ENCODE results near the gene TMPRSS7.

TMPRSS7 gene

DNA sequence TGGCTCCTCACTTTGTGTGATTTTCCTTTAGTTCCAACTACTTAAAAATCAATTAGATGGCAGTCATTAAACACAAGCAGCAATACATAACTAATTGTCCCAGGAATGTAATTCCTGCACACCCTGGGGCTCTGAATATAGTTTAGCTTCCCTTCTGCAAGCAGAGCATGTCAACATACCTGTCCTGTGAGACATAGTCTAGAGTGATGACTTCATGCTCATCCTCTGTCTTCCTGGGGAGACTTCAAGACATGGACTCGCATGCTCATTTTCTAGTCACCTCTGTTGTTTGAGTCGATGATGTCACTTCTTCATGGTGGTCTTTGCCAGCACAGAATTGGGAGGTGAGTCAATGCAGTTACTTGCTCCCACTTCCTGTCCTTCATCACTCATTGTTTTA is 67.4 kb downstream of the TMPRSS7 start:
- no peak for DNase-seq

- DNase-seq: no peak
Observed at GRCh38 chr3:112104774-112105173, 70.2 kb downstream of the TMPRSS7 start.

- no peak for DNase-seq
Observed at GRCh38 chr3:112109322-112109721, 74.8 kb downstream of the TMPRSS7 start.

- peak; percentile 74 to 79 for DNase-seq
Observed at GRCh38 chr3:112111785-112112402, 77.4 kb downstream of the TMPRSS7 start.

DNA sequence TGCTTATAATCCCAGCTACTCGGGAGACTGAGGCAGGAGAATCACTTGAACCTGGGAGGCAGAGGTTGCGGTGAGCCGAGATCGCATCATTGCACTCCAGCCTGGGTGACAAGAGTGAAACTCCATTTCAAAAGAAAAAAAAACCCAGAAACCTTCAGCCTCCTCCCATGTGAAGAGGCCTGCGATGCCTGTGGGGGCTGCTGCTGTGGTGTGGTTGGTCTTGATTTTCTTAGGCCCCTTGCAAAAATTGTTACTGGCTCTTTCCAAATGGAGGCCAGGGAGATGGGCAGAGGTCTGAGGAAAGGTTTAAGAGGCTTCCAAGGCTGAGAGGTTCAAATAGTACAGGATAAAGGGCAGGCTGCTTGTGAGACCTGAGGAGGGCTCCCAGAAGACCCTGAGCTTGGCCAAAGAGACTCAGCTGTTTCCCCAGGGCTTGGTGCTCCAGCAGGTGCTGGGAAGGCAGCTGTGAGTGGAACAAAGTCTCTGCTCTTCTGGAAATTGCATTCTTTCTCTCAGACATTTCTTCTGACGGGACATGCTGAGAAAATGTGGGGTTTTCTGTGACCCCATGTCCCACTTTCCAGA is 80.1 kb downstream of the TMPRSS7 start:
- no peak for DNase-seq

GRCh38 chr3:112115161-112115739 is 80.7 kb downstream of the TMPRSS7 start:
- no peak for DNase-seq

DNA sequence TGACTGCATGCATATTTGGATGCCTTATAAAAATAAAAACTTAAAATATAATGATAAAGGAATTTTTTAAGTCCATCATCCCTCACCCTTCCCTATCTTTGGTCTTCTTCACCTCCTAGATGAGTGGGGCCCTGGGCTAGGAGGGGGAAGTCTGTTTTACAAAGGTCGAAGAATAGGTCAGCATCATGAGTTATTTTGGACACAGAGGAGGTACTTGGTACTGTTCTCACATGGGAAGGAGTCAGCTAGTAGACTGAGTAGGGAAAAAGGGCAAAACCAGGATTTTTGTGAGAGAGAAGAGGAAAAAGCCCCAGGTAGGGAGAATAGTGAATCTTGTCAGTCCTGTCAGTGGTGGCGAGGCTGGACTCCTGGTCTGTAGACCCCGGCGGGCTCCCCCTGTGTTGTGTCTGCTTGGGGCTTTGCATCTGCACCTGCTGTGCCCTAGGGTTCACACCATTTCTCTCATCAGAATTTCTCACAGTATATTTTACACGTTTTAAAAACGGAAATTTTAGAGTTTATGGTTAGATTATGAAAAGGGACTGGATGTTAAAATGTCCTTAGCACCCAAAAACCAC is 81.4 kb downstream of the TMPRSS7 start:
- DNase-seq: no peak

DNA sequence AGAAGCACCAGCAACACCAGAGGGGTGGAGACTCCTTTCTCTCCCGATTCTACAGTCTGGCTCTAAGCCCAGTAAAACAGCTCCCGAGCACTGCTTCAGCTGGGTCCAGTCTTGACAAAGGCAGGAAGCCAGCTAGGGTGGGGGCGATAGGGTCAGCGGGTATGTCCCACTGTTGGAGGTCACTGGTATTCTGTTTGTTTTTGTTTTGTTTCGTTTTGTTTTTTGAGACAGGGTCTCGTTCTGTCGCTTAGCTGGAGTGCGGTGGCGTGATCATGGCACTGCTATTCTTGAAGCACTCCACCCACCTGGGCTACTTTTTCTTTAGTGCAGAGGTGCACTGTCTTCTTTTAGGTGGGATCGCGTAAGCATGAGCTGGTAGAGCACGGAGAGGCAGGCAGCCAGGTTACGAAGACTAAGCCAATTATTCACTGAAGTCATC is 82.2 kb downstream of the TMPRSS7 start:
- DNase-seq: no peak

GRCh38 chr3:112117415-112117814 is 82.9 kb downstream of the TMPRSS7 start:
- no peak for DNase-seq

DNA sequence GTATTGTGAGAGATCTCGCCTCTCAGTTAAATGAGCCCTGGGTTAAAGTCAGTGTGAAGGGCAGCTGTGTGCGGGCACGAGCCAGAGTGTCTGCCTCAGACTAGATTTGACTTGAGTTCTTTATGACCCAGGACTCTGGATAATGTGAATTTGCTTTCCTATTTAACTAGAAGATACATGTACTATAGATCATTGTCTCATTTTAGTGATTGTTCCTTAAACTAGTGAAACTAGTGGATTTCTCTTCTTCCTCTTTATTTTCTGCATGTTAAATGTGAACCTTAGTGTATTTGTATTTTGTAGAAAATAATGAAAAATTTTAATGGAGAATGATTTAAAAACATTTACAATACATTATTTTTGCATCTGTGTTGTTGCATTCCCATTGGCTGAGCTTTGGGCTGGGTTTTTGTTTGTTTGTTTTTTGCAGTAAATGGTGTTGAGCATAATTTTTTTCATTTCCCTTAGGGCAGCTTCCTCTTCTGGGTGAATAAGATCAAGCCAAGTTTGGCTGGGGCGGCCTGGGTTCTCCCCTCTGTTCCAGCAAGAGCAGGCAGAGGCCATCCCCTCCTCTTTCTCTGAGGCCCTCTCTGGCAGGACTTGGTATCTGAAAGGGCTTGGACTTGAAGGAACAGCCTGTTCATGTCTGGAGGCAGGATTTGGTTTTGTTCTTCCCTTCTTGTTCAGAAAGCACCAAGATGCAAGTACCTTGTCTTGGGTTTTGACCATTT is 83.5 kb downstream of the TMPRSS7 start:
- DNase-seq: peak in 1 of 2 donors; percentile 56

- no peak for DNase-seq
Observed at GRCh38 chr3:112119962-112120836, 85.7 kb downstream of the TMPRSS7 start.

GRCh38 chr3:112121577-112122547 is 87.3 kb downstream of the TMPRSS7 start:
- DNase-seq: no peak

DNA sequence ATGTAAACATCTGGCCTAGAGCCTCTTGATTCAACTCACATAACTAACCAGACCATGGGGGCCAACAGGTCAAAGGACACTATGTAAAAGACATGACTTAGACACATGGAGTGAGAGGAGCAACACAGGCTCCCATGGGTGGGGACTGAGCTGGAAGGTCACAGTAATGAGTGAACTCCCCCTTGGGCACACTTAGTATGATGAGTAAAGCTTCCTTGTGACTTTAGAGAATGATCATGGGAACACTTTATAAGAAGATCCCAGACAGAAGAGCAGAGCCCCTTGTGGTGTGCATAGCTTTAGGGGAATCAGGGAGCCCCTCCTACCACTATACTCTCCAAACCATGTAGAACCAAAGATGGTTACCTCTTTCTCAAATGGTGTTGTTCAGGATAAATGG is 88.3 kb downstream of the TMPRSS7 start:
- DNase-seq: no peak

DNA sequence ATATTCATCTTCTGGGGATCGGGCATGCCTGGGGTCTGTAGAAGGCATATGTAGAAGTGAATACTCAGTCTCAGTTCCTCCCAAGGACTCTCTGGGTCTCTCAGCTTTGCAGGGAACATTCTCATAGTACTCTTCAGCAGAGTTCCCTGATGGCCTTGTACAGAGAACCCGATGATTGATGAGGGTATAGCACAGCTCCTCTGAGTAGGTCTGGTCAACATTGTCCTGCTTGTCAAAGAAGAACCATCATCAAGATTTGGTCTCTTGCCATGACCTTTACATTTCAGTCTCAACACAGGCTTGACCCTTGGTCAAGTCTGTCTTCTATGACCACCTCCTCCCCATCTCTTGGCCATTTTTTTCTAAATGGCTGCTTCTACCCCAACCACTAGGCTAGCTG is 89.0 kb downstream of the TMPRSS7 start:
- DNase-seq: no peak

- no peak for DNase-seq
Observed at GRCh38 chr3:112124907-112125607, 90.5 kb downstream of the TMPRSS7 start.

- DNase-seq: no peak
Observed at GRCh38 chr3:112126511-112126911, 92.0 kb downstream of the TMPRSS7 start.

DNA sequence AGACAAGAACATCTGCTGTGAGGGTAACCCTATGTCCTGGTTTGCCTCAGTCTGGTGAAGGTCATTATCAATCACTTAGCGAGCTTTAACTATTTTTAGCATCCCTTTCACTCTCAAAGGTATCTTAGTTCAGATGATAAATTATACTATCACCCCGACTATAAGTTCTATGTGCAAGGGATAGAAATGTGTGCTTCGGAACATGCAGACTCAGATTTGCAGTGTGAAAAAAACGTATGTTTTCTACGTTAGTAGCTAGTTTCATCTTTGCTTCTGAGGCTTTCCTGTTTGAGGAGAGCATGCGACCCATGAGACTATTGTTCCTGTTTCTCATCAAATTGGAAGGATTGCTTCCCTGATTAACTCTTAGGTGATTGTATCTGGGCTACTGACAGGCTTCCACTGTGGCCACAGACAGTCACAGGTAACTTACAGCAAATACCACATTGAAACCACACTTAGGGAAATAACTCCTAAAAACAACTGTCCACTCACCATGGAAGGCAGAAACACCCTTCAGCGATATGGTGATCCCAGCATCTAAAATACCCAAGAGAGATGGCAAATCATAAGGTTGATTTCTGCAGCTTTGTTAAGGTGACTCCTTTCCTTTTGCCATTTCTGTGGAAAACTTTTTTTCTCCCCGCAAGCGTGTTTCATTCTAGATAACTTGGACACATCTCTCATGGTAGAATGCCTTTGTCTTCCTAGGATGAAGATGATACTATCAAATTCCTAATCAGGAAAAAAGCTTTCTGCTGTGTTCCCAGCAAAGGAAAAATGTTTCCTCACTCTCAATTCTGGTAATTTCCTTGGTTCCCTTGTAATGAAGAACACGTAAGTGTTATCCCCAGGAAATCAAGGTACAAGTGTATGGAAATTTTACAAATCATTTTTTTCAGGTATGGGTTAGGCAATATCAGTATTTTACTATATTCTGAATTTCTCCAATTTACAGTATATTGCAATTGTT is 93.3 kb downstream of the TMPRSS7 start:
- no peak for DNase-seq

DNA sequence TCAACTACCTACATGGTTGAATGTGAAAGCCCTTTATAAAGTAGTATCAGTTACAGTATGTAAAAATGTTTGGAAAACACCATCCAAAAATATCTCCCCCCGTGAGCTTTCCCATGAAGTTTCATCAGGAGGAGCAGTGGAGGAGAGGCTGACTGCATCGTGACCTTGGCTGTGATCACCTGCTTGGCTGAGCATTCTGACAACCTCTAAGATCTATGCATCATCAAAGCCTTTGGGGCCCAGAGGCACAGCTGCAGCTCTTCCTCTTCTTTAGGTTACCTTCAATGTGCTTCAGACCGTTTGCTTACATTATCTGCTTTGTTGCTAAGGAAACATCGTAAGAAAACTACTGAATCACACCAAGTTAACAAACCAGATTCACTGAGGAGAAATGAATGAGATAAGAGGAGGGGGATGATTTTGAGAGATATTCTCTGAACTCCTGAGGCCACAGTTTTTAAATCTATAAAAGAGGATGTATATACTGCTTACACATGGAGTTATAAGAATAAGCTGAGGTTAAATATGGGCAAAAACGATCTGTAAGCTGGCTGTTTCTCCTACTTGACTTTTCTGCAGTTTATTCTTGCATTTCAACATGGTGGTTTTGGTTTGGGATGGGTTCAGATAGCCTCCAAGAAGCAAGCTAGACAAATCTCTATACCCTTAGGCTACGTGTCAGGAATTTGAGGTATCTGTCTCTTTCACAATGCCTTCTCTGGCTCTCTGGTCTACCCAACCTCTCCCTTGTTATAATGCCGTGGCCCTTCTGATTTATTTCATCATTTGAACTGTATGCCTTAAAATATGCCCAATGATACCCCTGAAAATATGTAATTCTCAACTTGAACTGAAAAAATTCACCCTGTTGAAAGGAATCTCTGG is 94.5 kb downstream of the TMPRSS7 start:
- peak; percentile 81 for DNase-seq
